NOMO-1 (cell line): ENCODE measurements around the gene ANGPTL8.
A peak's percentile ranks its signal among the peaks of the same experiment; 100 is the strongest.

Source experiments
- DNase-seq, 2 experiments: peaks; one replicate each; lab custom pipeline; 2025; ENCODE audit not compliant: unreplicated experiment in 2 of 2; lab: John Stamatoyannopoulos, UW

ANGPTL8 gene

DNA sequence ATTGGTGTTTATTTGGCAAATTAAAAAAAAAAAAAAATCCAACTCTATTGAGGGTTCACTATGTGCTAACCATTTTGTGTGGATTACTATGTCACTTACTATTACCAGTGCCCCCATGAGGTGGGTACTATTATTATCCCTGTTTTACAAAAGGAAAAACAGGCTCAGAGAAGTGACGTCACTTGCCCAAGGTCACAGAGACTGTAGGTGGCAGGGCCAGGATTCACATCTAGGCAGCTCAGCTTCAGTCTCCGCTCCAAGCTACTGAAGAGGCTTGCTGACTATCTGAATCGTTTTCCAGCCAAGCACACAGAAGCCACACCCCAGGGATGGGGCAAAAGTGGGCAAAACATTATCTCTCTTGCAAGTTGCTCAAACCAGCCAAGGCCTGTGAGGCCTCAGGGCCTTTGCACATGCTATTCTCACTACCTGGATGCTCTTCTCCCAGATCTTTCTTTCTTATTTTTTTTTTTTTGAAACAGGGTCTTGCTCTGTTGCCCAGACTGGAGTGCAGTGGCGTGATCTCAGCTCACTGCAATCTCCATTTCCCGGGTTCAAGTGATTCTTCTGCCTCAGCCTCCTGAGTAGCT, 4.8 kb upstream of the ANGPTL8 start:
- no peak for DNase-seq

DNA sequence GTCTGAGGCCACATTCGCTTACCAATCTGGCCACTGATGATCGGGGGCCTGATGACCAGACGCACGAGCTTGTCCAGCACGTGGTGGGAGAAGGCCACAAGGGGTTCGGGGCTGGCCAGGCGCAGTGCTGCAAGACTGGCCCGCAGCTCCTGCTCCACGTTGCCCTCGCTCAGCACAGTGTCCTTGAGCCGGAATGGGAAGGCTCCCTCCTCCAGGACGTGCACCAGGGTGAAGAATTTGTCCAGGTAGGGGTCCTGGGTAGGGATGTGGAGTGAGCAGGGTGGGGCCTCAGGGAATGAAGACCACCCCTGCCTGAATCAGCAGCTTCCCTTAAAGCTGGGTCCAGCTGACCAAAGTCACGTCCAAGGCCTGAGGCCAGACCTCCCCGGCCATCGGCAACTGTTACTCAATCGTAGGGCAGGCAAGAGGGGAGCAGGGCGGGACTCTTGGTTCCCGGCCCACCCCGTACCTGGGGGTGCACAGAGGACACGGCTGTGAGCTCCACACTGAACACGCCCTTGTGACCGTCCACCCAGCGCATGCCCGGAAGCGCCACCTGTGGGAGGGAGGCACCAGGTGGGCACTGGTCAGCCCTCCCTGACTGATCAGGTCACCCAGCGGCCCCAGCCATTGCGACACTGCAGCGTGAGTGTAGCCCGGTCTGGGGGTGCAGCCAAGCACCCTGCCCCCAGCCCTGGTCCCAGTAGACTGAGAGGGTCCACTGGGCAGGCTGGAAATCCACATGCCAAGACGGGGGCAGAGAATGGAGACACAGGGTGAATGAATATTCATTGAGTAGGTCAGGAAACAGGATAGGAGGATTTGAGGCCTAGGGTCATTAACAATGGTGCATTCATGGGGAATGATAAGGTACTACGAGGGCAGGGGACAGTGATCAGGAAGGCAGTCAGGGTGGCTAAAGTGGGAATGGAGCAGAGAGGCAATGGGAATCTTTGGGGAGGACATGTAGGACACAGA, 2.8 kb upstream of the ANGPTL8 start:
- no peak for DNase-seq

DNA sequence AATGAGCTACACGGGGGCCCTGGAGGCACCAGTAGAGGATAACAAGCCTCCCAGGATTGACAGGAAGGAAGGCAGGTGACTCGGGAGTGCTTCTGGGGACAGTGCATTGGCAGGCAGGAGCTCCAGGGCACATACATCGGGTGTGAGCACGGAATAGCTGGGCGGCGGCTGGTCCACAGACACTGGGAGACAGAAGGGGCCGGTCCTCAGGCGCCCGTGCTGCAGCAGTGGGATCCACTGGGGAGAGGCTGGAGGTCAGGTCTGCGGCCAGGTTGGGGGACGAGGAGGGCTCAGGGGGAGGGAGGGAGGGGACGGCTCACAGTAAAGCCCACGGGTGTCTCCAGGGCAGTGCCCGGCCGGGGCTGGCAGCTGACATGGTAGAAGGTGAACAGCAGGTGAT, 2.1 kb upstream of the ANGPTL8 start:
- DNase-seq = no peak

DNA sequence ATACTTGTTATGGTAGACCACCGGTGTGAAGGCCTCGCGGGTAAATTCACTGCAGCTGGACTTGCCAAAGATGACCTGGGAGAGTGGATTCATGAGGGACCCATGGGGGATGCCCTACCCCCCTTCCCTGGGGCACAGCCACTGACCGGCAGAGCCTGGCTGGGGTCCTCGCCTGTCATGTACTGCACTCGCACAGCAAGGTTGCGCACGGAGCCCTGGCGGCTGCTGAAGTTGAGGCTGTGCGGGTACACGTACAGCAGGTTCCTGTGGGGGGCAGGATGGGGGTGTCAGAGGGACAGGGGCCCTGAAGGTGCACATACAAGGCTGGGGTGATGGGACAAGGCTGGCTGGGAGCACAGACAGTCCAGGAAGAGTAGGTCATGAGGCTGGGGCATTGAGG, 1.4 kb upstream of the ANGPTL8 start:
- no peak for DNase-seq

DNA sequence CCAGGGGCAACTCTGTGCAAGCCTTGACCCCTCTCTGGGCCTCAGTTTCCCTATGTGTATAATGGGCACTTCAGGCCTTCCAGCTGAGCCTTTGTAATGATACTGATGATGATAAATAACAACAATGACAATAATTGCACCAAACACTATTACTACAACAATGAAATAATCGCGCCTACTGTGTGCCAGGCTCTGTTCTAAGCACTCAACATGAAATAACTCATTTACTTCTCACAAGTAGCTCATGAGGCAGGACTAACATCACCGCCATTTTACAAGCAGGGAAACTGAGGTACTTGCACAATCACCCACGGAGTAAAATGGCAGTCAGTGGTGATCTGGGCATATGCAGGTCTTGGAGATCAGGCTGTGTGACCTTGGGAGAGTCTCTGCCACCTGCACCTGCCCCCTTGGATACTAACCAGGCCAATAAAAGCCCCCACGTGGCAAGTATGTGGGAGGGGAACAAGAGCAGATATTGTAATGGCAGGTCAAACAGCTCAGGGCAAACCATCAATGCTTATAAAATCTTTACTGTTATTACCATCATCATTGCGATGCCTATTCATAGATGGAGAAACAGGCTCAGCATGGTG, 540 bp upstream of the ANGPTL8 start:
- DNase-seq = no peak

DNA sequence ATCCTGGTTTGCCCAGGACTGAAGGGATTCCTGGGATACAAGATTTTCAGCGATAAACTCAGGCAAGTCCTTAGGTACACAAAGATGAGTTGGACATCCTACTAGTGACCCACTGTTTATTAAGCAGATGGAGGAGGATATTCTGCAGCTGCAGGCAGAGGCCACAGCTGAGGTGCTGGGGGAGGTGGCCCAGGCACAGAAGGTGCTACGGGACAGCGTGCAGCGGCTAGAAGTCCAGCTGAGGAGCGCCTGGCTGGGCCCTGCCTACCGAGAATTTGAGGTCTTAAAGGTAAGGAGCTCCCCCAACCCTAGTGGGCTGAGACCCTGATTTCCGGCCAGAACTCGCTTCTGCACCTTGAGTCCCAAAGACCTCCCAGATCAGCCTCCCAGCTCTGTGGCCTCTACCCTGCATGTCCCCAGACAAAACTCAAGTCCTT, 607 bp downstream of the ANGPTL8 start:
- DNase-seq = no peak

DNA sequence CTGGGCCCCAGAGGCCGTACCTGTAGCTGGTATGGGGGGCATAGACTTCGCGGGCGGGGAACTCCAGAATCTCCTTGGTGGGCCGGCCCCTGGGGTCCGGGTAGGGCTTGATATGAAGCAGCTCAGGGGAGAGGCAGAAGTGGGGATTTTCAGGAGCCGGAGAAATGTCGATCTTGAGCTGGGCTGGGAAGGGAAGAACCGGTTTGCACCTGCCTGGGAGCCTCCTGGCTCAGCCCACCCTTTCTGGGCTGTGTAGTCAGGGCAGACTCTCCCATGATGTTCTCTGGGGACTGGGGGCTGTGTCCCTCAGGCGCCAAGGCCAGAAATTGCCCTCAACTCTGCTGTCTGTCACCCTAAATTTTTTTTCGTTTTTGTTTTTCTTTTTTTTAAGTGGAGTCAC, 2.6 kb downstream of the ANGPTL8 start:
- DNase-seq = no peak

DNA sequence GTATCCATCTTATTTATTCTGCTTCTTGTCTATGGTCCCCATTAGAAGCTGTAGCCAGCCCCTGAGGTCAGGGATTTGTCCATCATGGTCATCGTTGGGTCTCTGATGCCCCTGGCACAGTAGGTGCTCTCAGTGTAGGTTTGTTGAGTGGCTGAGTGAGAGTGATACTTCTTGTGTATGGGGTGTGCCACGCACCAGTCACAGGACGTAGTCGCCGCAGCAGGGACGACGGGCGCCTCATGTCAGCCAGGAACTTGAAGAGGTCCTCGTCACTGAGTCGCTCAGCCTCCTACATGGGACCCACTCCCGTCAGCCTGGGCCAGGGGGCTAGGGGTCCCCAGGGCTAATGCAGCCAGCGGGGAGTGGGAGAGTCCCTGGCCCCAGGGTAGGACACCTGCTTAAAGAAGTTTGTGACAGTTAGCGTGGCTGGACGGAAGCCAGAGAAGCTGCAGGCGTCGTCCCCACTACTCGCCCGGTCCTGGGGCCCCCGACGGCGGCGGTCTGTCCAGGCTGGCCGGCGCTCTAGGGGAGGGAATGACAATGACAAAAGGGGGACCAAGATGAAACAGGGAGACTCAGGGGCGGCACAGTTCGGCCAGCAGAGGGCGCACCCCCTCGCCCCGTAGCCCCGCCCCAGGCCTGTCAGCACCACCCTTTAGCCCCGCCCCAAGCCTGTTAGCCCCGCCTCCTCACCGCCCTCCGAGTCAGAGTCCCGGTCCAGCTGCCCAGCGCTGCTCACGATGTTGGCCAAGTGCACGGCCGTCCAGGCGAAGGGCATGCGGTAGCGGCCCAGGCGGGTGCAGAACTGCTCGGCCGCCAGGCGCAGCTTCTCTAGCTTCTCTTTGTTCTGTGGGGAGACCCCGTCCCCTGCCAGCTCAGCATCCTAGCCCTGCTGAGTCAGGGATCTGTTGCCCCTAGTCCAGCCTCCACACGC, 3.7 kb downstream of the ANGPTL8 start:
- peak; percentile 35 for DNase-seq

DNA sequence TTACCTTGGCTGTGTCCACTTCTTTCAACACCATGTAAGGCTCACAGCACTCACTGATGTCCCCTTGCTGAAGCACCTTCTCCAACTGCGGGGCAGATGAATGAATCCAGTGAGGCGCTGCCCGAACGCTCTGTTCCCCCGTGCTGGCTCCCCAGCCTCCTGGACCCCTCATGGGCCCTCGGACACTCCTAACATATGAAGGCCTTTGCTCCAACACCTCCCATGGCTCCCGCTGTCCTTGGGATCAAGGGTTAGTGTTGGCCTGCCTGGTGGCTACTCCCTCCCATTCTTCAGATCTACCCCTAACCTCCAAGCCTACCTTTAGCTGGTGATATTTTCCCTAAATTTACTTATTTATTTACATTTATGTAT, 4.4 kb downstream of the ANGPTL8 start:
- no peak for DNase-seq

DNA sequence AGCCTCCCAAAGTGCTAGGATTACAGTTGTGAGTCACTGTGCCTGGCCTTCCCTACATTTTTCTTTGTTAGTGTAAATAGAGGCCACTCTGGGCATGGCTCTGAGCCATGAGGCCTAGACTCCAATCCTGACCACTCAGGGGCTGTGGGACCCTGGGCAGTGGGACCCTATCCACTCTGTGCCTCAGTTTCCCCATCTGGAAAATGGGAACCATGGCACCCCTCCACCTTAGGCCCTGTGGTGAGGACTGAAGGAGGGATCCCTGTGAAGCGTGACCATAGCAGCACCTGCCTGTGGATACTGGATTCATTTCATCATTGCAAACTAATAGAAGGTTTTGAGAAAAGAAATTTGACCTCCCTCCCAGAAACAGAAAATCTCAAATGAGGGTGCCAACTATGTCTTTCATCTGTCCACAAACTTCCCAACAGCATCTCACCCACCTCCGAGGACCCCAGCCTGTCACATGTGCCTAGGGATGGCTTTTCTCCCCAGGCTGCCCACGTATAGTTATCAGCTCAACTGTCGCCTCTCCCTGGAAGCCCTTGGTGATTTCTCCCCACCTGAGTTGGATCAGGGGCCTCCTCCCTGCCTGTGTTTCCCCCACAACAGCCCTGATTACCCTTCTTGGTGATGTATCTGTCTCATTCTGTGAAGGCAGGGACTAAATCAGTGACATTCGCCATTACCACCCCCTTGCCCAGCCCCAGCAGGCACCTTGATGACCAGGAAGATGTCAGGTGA, 5.6 kb downstream of the ANGPTL8 start:
- DNase-seq = no peak

DNA sequence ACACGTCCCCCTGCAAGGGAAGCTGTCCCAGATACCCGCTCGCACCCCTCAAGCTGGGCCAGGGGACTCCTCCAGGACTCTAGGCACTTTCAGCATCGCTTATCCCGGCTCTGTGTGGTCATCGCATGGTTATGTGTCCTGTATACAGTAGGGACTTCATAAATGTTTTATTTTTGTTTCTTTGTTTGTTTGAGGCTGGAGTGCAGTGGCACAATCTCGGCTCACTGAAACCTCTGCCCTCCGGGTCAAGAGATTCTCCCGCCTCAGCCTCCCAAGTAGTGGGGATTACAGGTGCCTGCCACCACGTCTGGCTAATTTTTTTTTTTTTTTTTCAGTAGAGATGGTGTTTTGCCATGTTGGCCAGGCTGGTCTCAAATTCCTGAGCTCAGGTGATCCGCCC, 7.5 kb downstream of the ANGPTL8 start:
- no peak for DNase-seq

DNA sequence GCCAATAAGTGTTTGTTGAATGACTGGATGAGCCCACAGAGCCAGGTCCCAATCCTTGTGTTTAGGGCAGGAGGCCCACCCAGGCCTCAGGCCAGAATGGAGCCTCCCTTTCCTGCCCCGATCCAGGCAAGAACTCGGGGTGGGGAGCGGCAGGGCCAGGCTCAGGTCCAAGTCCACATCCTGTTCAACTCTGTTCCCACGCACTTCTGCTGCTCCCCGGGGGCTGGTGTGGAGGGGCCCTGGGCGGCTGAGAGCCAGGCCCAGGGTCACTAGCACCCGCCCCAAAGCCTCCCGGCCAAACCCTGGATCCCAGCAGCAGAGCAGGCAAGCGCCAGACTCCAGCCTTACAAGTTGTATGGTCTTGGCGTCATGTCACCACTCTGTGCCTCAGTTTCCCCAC, 8.0 kb downstream of the ANGPTL8 start:
- no peak for DNase-seq

DNA sequence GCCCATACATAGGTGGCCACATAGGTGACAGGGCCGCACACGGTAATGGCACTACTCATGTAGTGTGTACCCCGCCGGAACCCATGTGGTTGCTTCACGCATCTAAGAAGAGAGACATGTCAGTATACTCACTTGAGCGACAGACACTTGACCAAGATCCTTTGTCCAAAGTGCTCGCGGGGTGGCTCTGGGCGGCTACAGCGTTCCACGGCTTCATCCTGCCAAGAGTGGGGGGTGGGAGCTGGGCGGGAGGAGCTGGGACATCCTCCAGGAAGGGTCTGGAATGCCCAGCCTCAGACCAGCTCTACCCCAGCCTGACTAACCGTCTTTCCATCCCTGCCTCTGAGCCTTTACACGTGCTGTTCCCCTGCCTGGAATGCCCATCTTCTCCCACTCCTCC, 8.5 kb downstream of the ANGPTL8 start:
- DNase-seq = no peak

DNA sequence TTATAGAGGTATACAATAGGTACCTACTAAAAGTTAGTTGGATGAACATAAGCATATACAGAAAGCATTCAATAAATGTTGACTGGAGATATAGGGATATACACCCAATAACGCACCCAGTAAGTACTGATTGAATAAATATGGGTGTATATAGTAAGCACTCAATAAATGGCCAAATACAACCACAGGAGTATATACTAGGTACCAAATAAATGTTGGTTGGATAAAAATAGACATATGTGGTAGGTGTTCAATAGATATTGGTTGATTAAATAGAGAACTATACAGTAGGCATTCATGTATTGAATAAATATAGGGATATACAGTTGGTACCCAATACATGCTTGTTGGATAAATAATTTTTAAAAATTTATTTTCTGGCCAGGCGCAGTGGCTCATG, 9.4 kb downstream of the ANGPTL8 start:
- no peak for DNase-seq

DNA sequence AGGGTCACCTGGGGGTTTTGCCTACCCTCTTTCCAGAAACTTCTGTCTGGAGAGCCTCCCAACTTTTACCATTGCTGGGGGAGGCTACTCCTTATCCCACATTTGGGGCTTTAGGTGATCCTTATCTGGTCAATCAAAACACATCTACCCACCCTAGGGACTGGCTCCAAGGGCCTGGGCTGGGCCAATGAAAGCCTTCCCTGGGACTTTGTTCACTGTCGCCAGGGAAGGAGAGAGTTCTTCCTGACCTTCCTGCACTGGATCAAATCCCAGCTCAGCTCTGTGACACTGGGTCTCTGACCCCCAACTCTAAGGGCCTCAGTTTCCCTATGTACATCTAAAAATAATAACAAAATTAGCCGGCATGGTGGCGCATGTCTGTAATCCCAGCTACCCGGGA, 11.8 kb downstream of the ANGPTL8 start:
- no peak for DNase-seq

DNA sequence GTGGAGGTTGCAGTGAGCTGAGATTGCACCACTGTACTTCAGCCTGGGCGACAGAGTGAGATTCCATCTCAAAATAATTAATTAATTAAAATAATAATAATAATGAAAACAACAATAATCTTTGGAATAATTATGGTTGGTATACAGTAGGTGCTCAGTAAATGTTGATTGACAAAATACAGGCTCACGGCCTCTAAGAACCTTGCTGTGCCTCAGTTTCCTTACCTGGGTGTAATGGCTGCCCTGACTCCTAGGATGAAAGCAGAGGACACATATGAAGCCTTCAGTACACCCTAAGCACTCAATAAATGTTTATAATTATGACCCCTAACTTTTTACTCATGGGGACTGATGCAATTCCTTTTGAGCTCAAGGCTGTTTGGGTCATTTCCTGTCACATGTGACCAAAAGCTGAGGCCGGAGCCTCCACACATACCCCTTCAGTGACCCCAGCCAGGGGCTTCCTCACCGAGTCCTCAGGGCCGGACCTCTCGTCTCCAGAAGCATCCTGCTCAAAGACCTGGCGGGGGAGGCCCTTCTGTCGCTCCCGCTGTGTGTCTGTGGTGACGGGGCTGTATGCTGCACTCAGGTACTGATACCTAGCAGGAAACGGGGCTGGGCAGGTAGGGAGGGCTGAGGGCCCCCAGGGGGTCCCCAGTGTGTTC, 12.4 kb downstream of the ANGPTL8 start:
- DNase-seq = no peak

DNA sequence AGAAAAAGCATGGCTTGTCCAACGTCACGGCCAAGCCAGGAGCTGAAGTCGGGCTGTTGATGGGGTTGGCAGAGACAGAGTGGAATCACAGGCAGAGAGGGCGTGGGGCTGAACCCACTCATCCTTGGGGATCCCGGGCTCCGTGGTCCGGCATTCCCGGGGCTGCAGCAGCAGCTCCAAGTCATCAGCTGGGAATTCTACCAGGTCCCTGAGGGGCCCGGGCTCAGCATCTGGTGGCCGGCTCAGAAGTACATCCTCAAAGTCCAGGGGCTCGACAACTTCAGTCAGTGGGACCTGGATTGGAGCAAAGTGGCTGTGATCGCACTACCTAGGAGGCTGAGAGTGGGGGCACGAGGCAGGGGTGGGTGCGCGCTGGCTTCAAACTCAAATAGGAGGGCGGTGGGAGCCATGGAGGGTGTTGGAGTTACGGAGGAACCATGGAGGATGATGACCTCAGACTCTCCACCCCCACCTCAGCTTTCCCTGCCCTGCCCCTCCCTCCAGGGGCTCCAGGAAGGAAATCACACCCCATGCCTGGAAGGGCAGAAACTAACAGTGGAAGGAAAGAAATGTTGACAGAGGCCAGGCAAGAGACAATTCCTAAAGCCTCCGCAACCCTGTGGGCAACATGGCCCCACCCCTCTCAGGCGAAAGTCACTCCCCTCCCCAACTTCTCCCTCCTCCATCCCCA, 13.4 kb downstream of the ANGPTL8 start:
- no peak for DNase-seq

DNA sequence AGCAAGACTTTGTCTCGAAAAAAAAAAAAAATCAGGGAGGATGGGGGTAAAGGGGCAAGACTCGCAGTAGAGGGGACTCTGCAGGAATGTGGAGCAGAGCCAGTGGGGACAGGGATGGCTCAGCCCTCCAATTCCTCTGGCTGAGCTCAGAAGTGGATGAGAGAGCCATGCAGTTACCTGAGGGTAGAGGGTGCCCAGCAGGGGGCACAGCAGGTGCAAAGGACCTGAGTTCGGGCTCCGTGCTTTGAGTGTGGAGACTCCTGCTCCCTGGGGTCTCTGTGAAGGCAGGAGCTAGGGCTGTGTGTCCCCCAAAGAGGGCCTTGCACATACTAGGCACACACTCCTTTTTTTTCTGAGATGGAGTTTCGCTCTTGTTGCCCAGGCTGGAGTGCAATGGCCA, 15.2 kb downstream of the ANGPTL8 start:
- no peak for DNase-seq

DNA sequence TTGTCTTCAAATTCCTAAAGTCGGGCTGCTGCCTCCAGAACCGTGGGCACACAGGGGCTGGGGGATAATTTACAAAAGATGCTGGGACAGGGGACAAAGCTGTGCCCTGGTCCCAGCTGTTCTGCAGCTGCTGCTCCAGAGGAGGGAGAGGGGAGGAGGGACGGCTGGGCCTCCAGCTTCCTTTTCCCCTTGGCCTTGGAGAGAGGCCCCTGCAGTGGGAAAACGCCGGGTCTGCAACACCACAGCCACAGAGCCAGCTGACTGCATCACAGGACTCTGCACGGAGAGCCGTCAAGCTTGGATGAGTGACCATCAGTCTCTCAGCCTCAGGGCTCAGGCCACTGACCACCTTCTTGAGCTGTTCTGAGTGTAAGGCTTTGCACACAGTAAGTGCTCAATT, 16.8 kb downstream of the ANGPTL8 start:
- DNase-seq = no peak
